Measurements from ENCODE around the gene FOXD2. TPM values are rescaled to one million over a fixed set of nuclear protein-coding genes. Genes with fewer than 3 reads are reported as not detected.

The FOXD2 gene
- total and polyA plus RNA-seq, 2 of the 4 experiments (the other 2 are of a cell fraction): under 0.01 to 0.03 TPM

DNA sequence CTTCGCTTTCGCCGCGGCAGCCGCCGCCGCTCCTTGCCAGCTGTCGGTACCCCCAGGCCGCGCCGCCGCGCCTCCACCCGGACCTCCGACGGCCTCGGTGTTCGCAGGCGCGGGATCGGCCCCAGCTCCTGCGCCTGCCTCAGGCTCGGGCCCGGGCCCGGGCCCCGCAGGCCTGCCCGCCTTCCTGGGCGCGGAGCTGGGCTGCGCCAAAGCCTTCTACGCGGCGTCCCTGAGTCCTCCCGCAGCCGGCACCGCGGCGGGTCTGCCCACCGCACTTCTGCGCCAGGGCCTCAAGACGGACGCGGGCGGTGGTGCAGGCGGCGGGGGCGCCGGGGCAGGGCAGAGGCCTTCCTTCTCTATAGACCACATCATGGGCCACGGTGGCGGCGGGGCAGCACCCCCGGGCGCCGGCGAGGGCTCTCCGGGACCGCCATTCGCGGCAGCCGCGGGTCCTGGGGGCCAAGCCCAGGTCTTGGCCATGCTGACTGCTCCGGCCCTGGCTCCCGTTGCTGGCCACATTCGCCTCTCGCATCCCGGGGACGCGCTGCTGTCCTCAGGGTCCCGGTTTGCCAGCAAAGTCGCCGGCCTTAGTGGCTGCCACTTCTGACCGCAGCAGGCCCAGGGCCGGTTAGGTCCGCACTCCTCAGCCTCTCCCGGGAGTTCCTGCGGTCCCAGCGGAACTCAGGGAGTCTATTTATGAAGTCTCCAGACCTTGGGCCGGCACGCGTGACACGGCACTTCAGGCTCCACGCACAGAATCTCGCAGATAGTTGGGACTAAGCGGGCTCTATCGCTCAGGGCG, 1.4 kb downstream of the FOXD2 start:
- Histone ChIP-seq H3K27me3 (ENCODE audit: control insufficient read depth, insufficient read depth, low read length) (peaks cover 60% of the 10 kb centered on the region), H3K27ac (ENCODE audit: insufficient read depth, low read length) (no peak overlapping the region), H3K4me3 (ENCODE audit: insufficient read depth, low read depth, low read length) (no peak overlapping the region), H3K4me2 (ENCODE audit: low read depth, low read length) (no peak overlapping the region), H3K23ac (ENCODE audit: low read depth, low read length) (no peak overlapping the region), H4K91ac (ENCODE audit: insufficient read depth, low read depth, low read length) (no peak overlapping the region), H3K4ac (ENCODE audit: low read depth, low read length) (no peak overlapping the region), H3K9me1 (ENCODE audit: insufficient read depth, low read length) (no peaks in the 10 kb centered on the region), H2AFZ (replicated peaks; ENCODE audit: low read length, poor library complexity) (no peak overlapping the region), H3K4me1 (ENCODE audit: control insufficient read depth, insufficient read depth, low read length) (no peaks in the 10 kb centered on the region), H2AK9ac (replicated peaks; ENCODE audit: low read depth, low read length, poor library complexity) (no peak overlapping the region), H3K18ac (ENCODE audit: low read depth, low read length) (no peak overlapping the region), H4K20me1 (ENCODE audit: insufficient read depth, low read length) (no peaks in the 10 kb centered on the region; the same call in 1 of the 2 replicates), H2BK120ac (ENCODE audit: low read depth, low read length) (no peak overlapping the region), H3K79me1 (ENCODE audit: low read depth in 1 of 2, low read length in 2 of 2) (peaks cover 4 to 11% of the 10 kb centered on the region in 2 experiments; a peak in 2 of 4 replicates), H3K56ac (ENCODE audit: extremely low read depth, insufficient read depth, low read length) (no peak overlapping the region), H4K8ac (ENCODE audit: low read depth in 2 of 2, low read length in 2 of 2) (no peak overlapping the region), H2AK5ac (ENCODE audit: low read depth, low read length) (no peak overlapping the region), H3K9ac (ENCODE audit: low read depth, low read length) (no peak overlapping the region), H4K5ac (ENCODE audit: low read depth, low read length) (no peak overlapping the region), H2BK20ac (ENCODE audit: low read depth, low read length) (no peak overlapping the region), H2BK15ac (ENCODE audit: low read depth, low read length) (no peak overlapping the region), H3K36me3 (ENCODE audit: control insufficient read depth, insufficient read depth, low read length) (no peaks in the 10 kb centered on the region), H3K14ac (replicated peaks; ENCODE audit: low read depth, low read length) (no peak overlapping the region), H2BK5ac (ENCODE audit: low read depth, low read length, poor library complexity, severe bottlenecking) (no peak overlapping the region), H3K9me3 (ENCODE audit: control insufficient read depth, insufficient read depth, low read length) (0 out of 2 replicates have a peak, but pooled peaks cover 4% of the 10 kb centered on the region)
- DNase-seq (no peak), ATAC-seq (ENCODE audit: low read depth) (no peak)
- ChIA-PET POLR2A (ENCODE audit: unreplicated experiment) (no interaction called here), CTCF (interaction anchor here (1.9 kb wide), 1 partner anchor 271 kb away, joined by 15 read pairs; no protein-coding TSS in a partner anchor)
- in situ Hi-C loops (cut with MboI; ENCODE audit: low sequenced_read_pairs): no loop called here
- BruUV-seq (replicated peaks): no TSS peak
- intact Hi-C loops (cut with micrococcal nuclease): loop anchor here (10.0 kb wide), 1 partner anchor 104 kb away; the partner anchor contains the start of gene CMPK1
- 15% methylated on average over 52 of the region's 86 CpGs; no CpG with 5 or more reads in 1 of the 2 experiments for WGBS, 2 experiments (ENCODE audit: extremely low coverage in 2 of 2, insufficient read length in 1 of 2)
- dilution Hi-C loops (cut with HindIII; ENCODE audit: low sequenced_read_pairs, unreplicated experiment): no loop called here
- TF ChIP-seq SMC3 (IDR thresholded peaks at IDR 0.05; ENCODE audit: low read depth, low read length) (no peak), CHD1 (IDR thresholded peaks at IDR 0.05; ENCODE audit: low read depth, low read length) (no peak), MAFK (IDR thresholded peaks at IDR 0.05; ENCODE audit: low read depth, low read length) (no peak), CEBPB (IDR thresholded peaks at IDR 0.05; ENCODE audit: low read depth, low read length) (no peak), NFE2L2 (IDR thresholded peaks at IDR 0.05; ENCODE audit: low read depth, low read length) (no peak), BHLHE40 (IDR thresholded peaks at IDR 0.05; ENCODE audit: low read depth, low read length) (no peak), MXI1 (IDR thresholded peaks at IDR 0.05; ENCODE audit: borderline replicate concordance, low read depth, low read length) (no peak), RCOR1 (IDR thresholded peaks at IDR 0.05; ENCODE audit: insufficient replicate concordance, low read length) (no peak), FOS (IDR thresholded peaks at IDR 0.05; ENCODE audit: low read depth, low read length) (no peak), RFX5 (IDR thresholded peaks at IDR 0.05; ENCODE audit: low read depth, low read length) (no peak), RAD21 (IDR thresholded peaks at IDR 0.05; ENCODE audit: low read length) (no peak)
- TF ChIP-seq, protein P1, sequence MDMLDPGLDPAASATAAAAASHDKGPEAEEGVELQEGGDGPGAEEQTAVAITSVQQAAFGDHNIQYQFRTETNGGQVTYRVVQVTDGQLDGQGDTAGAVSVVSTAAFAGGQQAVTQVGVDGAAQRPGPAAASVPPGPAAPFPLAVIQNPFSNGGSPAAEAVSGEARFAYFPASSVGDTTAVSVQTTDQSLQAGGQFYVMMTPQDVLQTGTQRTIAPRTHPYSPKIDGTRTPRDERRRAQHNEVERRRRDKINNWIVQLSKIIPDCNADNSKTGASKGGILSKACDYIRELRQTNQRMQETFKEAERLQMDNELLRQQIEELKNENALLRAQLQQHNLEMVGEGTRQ (IDR thresholded peaks at IDR 0.05; ENCODE audit: low read depth, low read length): no peak
- TF ChIP-seq, protein P2, sequence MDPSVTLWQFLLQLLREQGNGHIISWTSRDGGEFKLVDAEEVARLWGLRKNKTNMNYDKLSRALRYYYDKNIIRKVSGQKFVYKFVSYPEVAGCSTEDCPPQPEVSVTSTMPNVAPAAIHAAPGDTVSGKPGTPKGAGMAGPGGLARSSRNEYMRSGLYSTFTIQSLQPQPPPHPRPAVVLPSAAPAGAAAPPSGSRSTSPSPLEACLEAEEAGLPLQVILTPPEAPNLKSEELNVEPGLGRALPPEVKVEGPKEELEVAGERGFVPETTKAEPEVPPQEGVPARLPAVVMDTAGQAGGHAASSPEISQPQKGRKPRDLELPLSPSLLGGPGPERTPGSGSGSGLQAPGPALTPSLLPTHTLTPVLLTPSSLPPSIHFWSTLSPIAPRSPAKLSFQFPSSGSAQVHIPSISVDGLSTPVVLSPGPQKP (IDR thresholded peaks at IDR 0.05; ENCODE audit: borderline replicate concordance, low read depth, low read length): no peak
- TF ChIP-seq, protein P3, sequence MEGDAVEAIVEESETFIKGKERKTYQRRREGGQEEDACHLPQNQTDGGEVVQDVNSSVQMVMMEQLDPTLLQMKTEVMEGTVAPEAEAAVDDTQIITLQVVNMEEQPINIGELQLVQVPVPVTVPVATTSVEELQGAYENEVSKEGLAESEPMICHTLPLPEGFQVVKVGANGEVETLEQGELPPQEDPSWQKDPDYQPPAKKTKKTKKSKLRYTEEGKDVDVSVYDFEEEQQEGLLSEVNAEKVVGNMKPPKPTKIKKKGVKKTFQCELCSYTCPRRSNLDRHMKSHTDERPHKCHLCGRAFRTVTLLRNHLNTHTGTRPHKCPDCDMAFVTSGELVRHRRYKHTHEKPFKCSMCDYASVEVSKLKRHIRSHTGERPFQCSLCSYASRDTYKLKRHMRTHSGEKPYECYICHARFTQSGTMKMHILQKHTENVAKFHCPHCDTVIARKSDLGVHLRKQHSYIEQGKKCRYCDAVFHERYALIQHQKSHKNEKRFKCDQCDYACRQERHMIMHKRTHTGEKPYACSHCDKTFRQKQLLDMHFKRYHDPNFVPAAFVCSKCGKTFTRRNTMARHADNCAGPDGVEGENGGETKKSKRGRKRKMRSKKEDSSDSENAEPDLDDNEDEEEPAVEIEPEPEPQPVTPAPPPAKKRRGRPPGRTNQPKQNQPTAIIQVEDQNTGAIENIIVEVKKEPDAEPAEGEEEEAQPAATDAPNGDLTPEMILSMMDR (conservative IDR thresholded peaks at IDR 0.05; ENCODE audit: low read depth, low read length): no peak

Data from IMR-90 (cell line).